HT-29 (cell line): ENCODE data around the gene CXCL16. TPM values are rescaled to one million over a fixed set of nuclear protein-coding genes. Genes with fewer than 3 reads are reported as not detected.
A peak's percentile ranks its signal among the peaks of the same experiment; 100 is the strongest.

Experiments used
- DNase-seq: peaks from one replicate; pipeline ENCODE4 v3.0.0-alpha.2; 2015; ENCODE audit warnings: low spot score
- total RNA-seq: library from RNA; depleted of rRNA; stranded (reverse); fragments of >200 nt; shearing (Covaris generic); gene quantifications from 2 replicates; pipeline ENCODE4 v1.2.3, GENCODE V29; 2014; rRNA removed

The CXCL16 gene, protein sequence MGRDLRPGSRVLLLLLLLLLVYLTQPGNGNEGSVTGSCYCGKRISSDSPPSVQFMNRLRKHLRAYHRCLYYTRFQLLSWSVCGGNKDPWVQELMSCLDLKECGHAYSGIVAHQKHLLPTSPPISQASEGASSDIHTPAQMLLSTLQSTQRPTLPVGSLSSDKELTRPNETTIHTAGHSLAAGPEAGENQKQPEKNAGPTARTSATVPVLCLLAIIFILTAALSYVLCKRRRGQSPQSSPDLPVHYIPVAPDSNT
- 11.5 and 12.7 TPM in 2 replicates for total RNA-seq

DNA sequence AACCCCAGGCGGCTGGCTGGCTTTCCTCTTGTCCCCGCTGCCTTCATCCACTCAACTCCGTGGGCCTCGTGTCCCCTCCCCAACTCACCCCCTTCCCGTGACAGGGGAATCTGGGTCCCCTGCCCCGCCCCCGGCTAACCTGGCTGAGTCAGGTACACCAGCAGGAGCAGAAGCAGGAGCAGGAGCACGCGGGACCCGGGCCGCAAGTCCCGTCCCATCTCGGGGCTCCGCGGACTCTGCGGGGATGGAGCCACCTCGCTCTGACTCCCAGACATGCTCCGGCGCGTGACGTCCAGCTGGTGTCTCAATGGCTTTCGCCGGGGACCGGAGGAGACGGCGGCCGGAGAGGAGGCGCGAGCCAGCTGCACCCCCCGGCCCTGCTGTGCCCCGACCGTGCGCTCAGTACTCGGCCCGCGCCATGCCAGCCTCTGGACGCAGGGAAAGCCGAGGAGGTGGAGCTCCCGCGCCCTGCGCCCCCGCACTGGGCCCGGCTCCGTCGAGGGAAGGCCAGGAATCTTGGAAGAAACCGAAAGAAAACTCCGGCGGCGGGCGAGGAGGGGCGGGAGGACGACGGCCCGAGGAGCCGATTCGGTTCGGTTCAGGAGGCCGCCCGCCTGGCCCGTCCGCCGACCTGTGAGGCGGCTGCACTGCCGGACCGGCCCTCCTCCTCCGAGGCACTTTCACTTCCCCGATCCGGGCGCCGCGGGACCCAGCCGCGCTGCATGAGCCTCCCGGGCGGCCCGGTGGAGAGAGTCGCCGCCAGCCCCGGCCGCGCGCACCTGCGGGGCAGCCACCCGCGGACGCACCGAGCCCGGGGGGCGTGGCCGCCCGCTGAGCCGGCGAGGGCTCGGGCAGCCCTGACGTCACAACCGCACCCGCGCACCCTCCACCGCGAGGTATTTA, at the start of gene CXCL16, which contains the start of gene ZMYND15:
TSS of gene CXCL16 (minus strand) at position 807 of the 903 bp plus-strand sequence. CDS start at position 218, 589 bp downstream.
TSS of gene ZMYND15 (plus strand) at position 712 of the 903 bp plus-strand sequence. CDS start 716 bp downstream, outside the sequence.
- peak; percentile 31 for DNase-seq

DNA sequence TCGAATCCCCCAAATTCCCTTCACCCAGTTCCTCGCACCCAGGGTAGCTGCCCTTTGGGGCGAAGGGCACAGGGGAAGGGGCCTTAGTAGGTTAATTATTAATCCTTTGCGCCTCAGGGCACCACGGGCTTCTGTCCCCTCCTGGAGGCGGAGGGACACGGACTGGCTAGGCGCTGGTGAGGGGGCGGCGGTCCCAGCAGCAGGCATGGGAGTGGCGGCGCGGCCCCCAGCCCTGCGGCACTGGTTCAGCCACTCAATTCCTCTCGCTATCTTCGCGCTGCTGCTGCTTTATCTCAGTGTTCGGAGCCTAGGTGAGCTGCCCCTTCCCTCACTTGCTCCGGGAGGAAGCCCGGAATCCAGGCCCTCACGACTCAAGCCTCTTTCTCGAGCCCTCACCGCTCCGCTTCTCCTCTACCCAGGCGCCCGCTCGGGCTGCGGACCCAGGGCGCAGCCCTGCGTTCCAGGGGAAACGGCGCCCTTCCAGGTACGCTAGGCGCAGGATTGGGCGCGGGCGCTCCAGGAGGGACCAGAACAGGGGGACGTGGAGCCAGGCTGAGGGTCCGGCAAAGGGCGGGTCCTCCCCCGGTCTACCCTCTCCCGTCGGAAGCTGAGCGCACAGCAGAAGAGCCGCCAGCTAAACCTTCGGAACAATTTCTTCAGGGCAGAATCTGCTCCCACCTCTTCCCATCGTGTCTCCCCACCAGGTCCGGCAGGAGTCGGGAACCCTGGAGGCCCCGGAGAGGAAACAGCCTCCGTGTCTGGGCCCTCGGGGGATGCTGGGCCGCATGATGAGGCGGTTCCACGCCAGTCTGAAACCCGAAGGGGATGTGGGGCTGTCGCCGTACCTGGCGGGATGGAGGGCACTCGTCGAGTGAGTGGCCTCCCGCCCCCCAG, 49.3 kb upstream of the CXCL16 start, which contains the start of gene GLTPD2:
TSS of gene GLTPD2 (plus strand) at position 158 of the 894 bp plus-strand sequence. CDS start at position 206, 48 bp downstream.
- DNase-seq: no peak

DNA sequence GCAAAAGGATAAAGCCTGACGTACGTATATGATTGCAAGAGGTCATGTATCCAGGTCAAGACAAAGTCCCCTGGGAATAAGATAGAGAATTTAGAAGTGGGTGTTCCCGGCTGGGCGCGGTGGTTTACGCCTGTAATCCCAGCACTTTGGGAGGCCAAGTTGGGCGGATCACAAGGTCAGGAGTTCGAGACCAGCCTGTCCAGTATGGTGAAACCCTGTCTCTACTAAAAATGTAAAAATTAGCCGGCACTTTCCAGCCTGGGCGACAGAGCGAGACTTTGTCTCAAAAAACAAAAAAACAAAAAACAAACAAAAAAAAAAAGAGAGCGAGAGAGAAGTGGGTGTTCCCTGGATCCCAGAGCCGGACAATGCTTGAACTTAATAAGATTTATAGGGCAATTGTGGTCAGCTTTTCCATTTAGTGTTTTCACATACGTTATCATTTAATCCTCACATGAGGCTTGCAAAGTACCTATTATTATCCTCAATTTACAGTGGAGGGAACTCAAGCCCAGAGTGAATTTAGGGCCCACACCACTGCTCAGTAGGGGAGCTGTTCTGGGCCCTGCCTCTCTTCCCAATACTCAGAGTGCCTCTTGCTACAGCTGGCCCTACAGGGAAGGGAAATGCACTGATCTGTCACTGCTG, 48.6 kb upstream of the CXCL16 start:
- no peak for DNase-seq

DNA sequence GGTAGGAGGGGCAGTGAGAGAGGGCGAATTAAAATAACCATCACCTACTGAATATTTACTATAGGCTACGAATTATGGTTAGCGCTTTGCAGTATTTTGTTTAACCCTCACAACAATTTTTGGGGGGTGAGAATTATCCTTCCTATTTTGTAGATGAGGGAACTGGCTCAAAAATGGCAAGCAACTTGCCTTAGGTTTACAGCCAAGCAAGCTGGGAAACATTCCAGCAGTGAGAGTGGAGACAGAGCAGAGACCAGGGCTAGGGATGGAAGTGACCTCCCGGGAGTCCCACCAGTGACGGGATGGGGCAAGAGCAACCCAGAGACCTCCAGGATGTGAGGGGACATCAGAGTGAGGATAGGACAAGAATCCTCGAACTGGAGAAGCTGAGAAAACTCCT, 46.8 kb upstream of the CXCL16 start:
- no peak for DNase-seq

DNA sequence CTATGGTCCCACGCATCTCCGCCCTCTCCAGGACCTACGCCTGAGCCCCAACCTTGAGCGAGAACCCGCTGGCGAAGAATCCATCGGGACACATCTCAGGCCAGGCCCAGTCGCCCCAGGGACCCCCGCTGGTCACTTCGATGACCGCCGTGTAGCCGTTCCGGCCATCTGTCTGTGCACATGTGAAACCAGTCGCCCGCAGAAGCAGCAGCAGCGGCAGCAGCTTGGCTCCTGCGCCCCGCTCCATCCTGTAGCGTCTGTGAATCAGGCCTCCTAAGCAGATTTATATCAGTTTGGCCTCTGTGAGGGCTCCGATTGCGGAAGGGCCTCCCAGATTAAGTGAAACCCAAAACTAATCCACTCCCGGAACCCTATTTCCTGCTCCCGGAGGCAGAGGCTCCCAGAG, 46.4 kb upstream of the CXCL16 start, which contains the start of gene VMO1:
TSS of gene VMO1 (minus strand) at position 259 of the 406 bp plus-strand sequence. CDS start at position 247, 12 bp downstream.
- no peak for DNase-seq

DNA sequence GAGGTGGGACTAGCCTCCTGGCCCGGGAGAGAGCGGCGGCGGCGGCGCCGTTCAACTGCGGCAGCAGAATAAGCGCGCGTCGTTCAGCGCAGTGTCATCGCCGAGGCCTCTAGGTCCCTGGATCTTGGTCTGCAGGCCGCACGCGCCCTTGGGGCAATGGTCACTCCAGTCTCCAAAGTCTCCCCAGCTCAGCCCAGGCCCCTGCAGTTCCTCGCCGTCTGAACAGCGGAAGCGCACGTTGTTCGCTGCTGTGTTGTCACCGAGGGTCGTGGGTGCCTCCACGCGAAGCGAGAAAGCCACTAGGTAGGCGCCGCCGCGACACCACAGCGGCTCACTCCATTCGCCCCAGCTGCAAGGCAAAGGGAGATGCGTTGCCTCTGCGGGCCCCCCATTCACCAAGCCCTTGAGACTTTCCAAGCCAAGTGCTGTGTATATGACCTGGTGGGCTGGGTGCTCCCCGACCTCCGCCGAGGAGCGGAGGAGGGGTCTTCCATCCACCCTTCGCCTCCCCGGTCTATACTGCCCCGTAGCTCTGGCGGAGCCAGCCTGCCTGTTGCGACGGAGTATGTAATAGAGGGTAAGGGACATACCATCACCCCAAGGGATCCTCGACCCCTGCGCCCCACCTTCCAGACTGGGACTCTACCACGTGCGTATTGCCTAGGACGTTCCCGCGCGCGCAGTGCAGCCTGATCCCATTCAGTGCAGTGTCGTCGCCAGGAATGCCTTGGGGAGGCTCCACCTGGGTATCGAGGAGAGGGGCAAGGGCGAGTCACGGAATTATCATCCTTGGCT, 45.8 kb upstream of the CXCL16 start:
- DNase-seq: no peak

DNA sequence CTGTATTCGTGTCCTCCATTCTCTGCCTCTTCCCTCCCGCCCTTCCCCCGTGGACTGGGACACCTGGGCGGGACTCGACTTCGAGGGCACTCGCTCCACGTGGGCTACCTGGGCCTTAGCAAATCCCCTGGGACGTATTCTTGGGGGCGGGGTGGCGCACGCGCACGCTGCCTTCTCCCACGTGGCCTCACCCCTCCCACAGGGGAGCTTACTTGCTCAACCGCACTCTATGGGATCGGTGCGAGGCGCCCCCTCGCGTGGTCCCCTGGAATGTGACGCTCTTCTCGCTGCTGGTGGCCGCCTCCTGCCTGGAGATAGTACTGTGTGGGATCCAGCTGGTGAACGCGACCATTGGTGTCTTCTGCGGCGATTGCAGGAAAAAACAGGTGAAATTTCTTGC, 42.9 kb upstream of the CXCL16 start:
- DNase-seq: no peak

DNA sequence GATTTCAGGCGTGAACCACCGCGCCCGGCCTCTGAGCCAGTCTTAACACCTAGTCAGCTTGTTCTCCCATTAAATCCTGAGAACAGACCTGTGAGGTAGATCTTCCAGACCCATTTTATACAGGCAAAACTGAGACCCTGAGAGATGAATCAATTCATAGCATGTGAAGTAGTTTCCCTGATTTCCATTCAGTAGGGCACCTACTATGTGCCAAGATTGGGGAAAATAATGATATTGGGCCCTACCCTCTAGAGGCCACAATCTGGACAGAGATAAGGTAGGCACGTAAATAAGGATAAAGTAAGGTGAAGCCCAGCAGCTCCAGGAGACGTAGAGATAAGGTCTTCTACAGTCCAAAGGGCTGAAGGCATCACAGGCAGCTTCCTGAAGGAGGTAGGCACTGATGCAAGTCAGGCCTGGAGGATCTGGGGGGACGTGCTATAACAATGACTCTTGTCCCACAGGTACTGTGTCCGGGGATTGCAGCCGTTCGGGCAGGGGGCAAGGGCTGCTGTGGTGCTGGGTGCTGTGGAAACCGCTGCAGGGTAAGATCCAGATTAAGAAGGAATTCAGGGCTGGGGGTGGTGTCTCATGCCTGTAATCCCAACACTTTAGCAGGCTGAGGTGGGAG, 40.7 kb upstream of the CXCL16 start:
- no peak for DNase-seq

DNA sequence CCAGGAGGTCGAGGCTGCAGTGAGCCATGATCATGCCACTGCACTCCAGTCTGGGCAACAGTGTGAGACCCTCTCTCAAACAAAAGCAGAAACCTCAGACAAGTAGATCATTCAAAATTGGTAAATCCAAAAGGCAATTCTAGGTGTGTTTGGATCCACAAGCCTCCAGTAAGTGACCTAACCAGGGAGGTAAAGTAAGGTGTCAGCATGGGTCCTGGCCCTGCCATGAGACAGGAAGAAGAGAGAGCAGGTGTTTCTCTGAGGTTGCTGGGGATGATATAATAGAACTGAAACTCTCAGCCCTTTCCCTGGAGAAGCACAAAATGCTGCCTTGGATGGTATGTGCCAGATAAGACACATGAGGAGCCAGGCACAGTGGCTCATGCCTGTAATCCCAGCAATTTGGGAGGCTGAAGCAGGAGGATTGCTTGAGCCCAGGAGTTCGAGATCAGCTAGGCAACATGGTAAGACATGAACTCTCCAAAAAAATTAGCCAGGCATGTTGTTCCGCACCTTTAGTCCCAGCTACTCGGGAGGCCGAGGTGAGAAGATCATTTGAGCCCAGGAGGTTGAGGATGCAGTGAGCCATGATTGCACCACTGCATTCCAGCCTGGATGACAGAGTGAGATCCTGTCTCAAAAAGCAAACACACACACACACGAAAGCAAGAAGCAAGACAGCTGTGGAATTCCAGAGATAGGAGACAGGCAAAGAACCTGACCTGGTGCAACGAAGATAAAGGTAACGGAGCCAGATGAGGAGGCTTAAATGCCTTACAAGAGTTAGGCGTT, 38.4 kb upstream of the CXCL16 start:
- DNase-seq: no peak

DNA sequence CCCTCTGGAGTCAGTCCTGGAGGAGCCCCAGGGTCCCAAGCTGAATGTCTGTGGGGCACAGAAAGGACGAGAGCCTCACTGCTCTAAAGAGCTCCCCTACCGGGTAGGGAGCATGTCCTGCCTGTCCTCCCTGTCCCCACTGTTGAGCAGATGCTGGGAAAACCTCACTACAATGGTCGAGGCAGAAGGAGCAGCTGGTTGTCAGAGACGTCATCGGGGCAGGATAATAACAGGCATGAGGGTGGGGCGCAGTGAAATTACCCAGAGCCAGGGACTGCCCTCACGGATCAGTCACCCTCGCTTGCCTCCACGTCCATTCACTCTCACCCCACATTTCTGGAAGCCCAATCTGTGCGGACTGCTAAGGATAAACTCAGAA, 32.5 kb upstream of the CXCL16 start:
- no peak for DNase-seq

DNA sequence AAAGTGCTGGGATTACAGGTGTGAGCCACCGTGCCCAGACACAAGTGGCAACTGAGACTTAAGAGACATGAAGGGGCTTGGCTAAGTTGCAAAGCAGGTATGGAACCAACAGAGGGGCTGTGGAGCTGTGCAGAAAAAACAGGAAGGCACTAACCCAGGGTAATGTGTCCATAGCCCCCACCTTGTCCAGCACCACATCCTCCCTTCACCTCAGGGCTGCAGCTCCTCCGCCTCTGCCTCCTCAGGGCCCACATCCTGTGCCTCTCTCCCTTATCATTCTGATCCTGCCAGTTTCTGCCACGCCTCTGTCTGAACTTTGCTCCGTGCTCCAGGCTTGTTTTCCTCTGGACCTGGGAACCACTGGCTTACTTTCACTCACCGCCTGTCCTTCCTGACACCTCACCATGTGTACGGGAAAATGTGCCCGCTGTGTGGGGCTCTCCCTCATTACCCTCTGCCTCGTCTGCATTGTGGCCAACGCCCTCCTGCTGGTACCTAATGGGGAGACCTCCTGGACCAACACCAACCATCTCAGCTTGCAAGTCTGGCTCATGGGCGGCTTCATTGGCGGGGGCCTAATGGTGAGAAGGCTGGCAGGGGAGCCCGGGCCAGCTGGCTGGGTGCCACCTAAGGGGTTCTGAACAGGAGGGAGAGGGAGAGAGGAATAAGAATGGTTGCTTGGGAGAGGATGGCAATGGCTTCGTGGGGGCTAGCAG, 31.9 kb upstream of the CXCL16 start, which contains the start of gene TM4SF5:
TSS of gene TM4SF5 (plus strand) at position 368 of the 716 bp plus-strand sequence. CDS start at position 405, 37 bp downstream.
- DNase-seq: peak; percentile 70

DNA sequence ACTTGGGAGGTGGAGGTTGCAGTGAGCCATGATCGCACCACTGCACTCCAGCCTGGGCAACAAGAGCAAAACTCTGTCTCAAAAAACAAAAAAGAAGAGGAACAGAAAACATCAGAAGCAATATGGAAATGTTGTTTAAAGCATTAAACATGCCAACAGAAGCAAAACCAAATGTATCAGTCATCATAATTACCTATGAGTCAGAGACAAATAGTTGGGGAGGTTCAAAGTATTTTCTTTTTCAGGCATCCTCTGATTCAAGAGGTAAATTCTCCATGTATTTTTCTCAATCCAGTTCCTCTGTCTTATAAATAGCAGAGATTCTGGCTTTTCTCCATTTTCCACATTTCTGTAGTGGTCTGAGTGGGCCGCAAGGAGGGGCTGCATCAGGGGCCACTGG, 29.9 kb upstream of the CXCL16 start:
- no peak for DNase-seq

DNA sequence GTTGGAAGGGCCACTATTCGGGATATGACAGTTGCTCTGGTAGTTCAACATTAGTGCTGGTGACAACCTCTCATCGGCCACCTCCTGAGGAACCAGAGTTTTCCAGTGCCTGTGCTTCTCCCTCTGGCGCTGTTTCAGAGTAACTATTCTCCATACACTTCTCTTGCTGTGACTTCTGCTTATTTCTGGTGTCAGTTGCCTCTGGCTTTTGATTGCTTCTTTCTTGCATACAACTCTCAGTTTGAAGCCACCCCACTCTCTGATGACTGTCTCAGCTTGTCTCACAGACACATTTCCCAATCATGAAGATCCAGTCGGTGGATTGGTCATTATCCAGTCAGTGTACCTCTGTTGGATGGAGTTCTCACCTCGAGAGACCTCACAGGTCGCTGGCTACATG, 28.6 kb upstream of the CXCL16 start:
- no peak for DNase-seq

DNA sequence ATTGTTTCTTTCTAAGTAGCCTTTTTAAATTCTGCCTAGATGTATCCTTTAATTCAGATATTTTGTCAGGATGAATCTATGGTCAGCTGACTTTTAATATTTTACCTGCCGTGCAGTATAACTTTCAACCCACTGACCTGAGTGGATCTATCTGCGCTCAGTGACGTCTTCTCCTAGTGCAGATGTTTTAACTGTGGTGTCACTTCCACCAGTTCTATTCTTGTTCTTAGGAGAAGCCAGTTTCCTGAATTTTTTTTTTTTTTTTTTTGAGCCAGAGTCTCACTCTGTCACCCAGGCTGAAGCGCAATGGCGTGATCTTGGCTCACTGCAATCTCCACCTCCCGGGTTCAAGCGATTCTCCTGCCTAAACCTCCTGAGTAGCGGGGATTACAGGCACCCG, 27.0 kb upstream of the CXCL16 start:
- DNase-seq: no peak

DNA sequence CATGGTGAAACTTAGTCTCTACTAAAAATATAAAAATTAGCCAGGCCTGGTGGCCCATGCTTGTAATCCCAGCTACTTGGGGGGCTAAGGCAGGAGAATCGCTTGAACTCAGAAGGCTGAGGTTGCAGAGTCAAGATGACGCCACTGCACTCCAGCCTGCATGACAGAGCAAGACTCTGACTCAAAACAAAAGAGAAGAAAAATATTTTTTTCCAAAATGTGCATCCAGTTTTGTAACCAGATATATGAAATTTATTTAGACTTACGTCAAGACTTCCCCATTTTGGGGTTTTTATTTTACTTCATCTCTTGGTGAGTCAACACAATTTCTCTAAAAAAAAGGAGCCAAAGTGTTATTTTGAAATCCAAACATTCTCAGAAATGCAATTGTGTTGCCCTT, 26.5 kb upstream of the CXCL16 start:
- no peak for DNase-seq

DNA sequence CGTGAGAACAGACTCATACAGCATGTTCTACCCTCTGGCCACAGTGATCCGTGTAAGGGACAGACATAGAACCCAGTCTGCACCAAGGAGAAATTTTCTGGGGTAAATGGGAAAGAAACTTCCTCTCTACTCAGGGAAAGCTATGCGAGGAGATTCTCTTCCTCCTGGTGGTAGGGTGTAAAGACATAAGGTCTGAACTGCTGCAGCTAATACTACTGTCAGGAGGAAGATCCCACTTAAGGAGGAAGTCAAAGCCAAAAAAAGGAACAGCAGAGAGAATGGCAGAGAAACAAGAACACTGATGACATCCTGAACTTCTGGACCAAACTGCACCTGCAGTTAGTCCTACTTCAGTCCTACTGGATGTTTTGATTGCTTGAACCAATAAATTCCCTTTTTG, 24.9 kb upstream of the CXCL16 start:
- DNase-seq: no peak

DNA sequence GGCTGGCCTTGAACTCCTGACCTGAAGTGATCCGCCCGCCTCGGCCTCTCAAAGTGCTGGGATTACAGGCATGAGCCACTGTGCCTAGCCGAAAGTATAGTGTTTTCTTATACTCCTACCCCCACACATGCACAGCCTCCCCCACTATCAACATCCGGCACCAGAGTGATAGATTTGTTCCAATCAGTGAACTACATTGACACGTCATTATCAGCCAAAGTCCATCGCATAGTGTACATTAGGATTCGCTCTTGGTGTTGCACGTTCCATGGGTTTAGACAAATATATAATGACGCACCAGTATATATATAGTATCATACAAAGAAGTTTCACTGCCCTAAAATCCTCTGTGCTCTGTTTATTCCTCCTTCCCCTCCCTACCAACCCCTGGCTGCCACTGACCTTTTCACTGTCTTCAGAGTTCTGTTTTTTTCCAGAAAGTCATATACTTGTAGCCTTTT, 20.1 kb upstream of the CXCL16 start:
- DNase-seq: no peak

DNA sequence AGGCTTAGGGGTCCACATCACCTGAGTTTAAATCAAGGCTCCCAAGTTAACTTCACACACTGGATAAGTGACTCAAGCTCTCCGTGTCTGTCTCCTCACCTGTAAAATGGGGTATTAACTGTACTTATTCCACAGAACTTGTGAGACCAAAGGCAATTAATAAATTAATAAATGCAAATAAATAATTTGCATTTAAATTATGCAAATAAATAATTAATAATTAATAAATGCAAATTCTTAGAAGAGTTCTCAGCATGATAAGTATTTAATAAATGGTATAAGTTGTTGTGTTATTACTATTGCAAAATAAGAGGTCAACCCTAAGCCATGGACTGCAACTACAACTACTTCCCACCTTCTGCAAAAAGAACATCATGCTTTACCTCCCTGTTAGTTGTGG, 13.7 kb upstream of the CXCL16 start:
- no peak for DNase-seq
